Karpas-422 (cell line): ENCODE measurements around the gene SIAH3. TPM values are rescaled to one million over a fixed set of nuclear protein-coding genes. Genes with fewer than 3 reads are reported as not detected.
"Not testable (repeated sequence)": the region's sequence is repeated elsewhere in the genome, so short reads cannot be mapped to it uniquely, and the experiment has no call there.

Experiments used
- DNase-seq: peaks from one replicate; pipeline ENCODE4 v3.0.0-alpha.2; 2015
- H2AFZ ChIP-seq: fragments of 200-600 bp; sonication (generic); 2 replicates; pipeline ENCODE4 v1.6.1; 2014; ENCODE audit warnings: antibody characterized with exemption, low read length, mixed read lengths
- H3K27ac ChIP-seq: fragments of 200-600 bp; sonication (generic); 2 replicates; pipeline ENCODE4 v1.5.1; 2014; ENCODE audit warnings: mild to moderate bottlenecking, low read length, moderate library complexity
- H3K27me3 ChIP-seq: fragments of 200-600 bp; sonication (generic); 2 replicates; pipeline ENCODE4 v1.6.1; 2014; ENCODE audit warnings: low read length, mixed read lengths
- H3K36me3 ChIP-seq: fragments of 200-600 bp; sonication (generic); 2 replicates; pipeline ENCODE4 v1.6.1; 2014; ENCODE audit warnings: low read length, mixed read lengths; ENCODE audit not compliant: insufficient read depth
- H3K4me1 ChIP-seq: fragments of 200-600 bp; sonication (generic); 2 replicates; pipeline ENCODE4 v1.6.1; 2014; ENCODE audit warnings: mild to moderate bottlenecking, low read length, mixed read lengths
- H3K4me2 ChIP-seq: fragments of 200-600 bp; sonication (generic); 2 replicates; pipeline ENCODE4 v1.6.1; 2014; ENCODE audit warnings: low read length, low read depth, mild to moderate bottlenecking; ENCODE audit not compliant: poor library complexity, severe bottlenecking
- H3K4me3 ChIP-seq: fragments of 200-600 bp; sonication (generic); 2 replicates; pipeline ENCODE4 v1.5.1; 2014; ENCODE audit warnings: mild to moderate bottlenecking, antibody characterized with exemption, low read length, mixed read lengths
- H3K79me2 ChIP-seq: fragments of 200-600 bp; sonication (generic); 2 replicates; pipeline ENCODE4 v1.6.1; 2014; ENCODE audit warnings: mild to moderate bottlenecking, low read length, mixed read lengths
- H3K9ac ChIP-seq: fragments of 200-600 bp; sonication (generic); 2 replicates; pipeline ENCODE4 v1.6.0; 2014; ENCODE audit warnings: low read length
- H3K9me2 ChIP-seq: fragments of 200-600 bp; sonication (generic), shearing (Covaris generic); replicated peaks from 2 replicates; pipeline ENCODE4 v1.6.0; 2014; ENCODE audit warnings: mild to moderate bottlenecking, low read length, moderate library complexity; ENCODE audit not compliant: insufficient read depth
- H3K9me3 ChIP-seq: fragments of 300-700, 200-600 bp; sonication (generic); 2 replicates; pipeline ENCODE4 v1.6.1; 2014; ENCODE audit warnings: low read length, mixed read lengths
- H4K20me1 ChIP-seq: fragments of 200-600 bp; sonication (generic); 2 replicates; pipeline ENCODE4 v1.6.1; 2014; ENCODE audit warnings: mild to moderate bottlenecking, antibody characterized with exemption, low read length, low read depth; ENCODE audit not compliant: insufficient read depth
- total RNA-seq: library from RNA; depleted of rRNA; stranded (reverse); fragments of >200 nt; shearing (Covaris generic); gene quantifications from 2 replicates; pipeline ENCODE4 v1.2.3, GENCODE V29; 2014; ENCODE audit warnings: low replicate concordance

SIAH3 gene
- total RNA-seq, 1 experiment from 2014 or later, result not detected

DNA sequence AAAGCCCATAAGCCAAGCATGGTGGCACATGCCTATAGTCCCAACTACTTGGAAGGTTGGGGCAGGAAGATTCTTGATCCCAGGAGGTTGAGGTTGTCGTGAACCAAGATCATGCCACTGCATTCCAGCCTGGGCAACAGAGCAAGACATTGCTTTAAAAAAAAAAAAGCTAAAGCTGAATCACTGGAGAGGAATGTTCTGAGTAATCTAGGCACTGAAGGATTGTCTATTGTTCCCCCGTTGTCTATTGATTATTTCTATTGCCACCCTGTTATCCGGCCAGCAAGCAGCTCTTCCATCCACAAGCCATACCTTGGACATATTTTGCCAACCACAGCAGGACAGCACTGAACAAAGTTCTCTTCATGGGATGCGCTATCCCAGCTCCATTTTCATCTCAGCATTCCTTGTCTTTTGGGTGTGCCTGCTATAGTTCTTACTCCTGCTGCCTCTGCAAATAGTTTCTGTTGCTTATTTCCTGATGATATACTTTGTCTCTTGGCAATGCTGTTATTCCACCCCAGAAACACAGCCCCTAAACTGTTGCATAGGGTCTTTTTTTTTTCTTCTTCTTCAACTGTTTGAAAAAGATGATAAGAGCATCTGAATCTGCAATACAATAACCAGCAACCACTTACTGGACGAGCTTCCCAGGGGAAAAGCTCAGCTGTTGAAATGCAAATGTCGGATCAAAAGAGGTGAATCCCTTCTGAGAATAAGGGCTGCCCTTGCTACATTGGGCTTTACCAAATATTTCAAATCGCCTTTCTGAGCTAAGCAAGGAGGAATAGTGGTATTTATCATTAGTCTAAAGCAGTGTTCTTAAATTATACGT is 22.2 kb upstream of the SIAH3 start:
- Histone ChIP-seq H3K4me3 (no peak overlapping the region), H3K9me3 (no peaks in the 10 kb centered on the region), H2AFZ (no peak overlapping the region), H3K27ac (no peak overlapping the region), H3K36me3 (no peaks in the 10 kb centered on the region), H3K4me2 (no peak overlapping the region), H3K9ac (no peak overlapping the region), H3K4me1 (peaks cover 4% of the 10 kb centered on the region; the same call in 1 of the 2 replicates), H4K20me1 (no peaks in the 10 kb centered on the region), H3K9me2 (no peaks in the 10 kb centered on the region), H3K79me2 (no peaks in the 10 kb centered on the region), H3K27me3 (no peaks in the 10 kb centered on the region)
- no peak for DNase-seq

- Histone ChIP-seq H2AFZ (no peak overlapping the region), H3K79me2 (no peaks in the 10 kb centered on the region), H3K36me3 (no peaks in the 10 kb centered on the region), H3K9ac (no peak overlapping the region), H3K4me2 (no peak overlapping the region), H3K9me3 (no peaks in the 10 kb centered on the region), H3K9me2 (no peaks in the 10 kb centered on the region), H3K4me3 (no peak overlapping the region), H3K27me3 (no peaks in the 10 kb centered on the region), H4K20me1 (no peaks in the 10 kb centered on the region), H3K4me1 (peaks cover 4% of the 10 kb centered on the region; the same call in 1 of the 2 replicates), H3K27ac (no peak overlapping the region)
- no peak for DNase-seq
Measured at GRCh38 chr13:45872566-45872965, 21.0 kb upstream of the SIAH3 start.

DNA sequence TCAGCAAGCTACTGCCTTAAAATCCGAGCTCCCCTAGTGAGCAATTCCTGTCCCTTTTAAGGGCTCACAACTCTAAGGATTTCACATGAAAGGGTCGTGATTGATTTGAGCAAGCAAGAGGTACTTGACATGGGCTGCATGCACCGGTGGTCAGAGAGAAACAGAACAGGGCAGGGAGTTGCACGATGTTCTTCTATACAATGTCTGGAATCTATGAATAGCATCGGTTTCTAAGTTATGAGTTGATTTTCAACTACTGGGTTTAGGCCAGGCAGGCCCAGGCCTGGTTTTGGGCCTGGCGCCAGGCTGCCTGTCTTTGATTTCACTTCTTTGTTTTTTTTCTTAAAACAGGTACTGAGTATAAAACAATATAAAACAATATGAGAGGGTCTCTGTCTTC is 19.6 kb upstream of the SIAH3 start:
- not testable (repeated sequence) for H3K9me3 ChIP-seq, H3K9me2 ChIP-seq, H3K4me1 ChIP-seq, H3K36me3 ChIP-seq, H3K4me3 ChIP-seq, H3K27ac ChIP-seq, H2AFZ ChIP-seq, H3K9ac ChIP-seq, DNase-seq, H4K20me1 ChIP-seq, H3K27me3 ChIP-seq, H3K4me2 ChIP-seq, H3K79me2 ChIP-seq

GRCh38 chr13:45870232-45870631 is 18.7 kb upstream of the SIAH3 start:
- H3K79me2 ChIP-seq, result no peaks in the 10 kb centered on the region
- peaks cover 4% of the 10 kb centered on the region; the same call in 1 of the 2 replicates for H3K4me1 ChIP-seq
- H3K27me3 ChIP-seq, result no peaks in the 10 kb centered on the region
- no peaks in the 10 kb centered on the region for H3K9me2 ChIP-seq
- no peak overlapping the region for H3K4me2 ChIP-seq
- no peaks in the 10 kb centered on the region for H4K20me1 ChIP-seq
- no peak overlapping the region for H3K9ac ChIP-seq
- DNase-seq, result no peak
- H2AFZ ChIP-seq, result no peak overlapping the region
- H3K27ac ChIP-seq, result no peak overlapping the region
- H3K36me3 ChIP-seq, result no peaks in the 10 kb centered on the region
- H3K9me3 ChIP-seq, result no peaks in the 10 kb centered on the region
- H3K4me3 ChIP-seq, result no peak overlapping the region

GRCh38 chr13:45865414-45865813 is 13.9 kb upstream of the SIAH3 start:
- H3K9me3 ChIP-seq, result no peaks in the 10 kb centered on the region
- no peaks in the 10 kb centered on the region for H3K79me2 ChIP-seq
- H3K4me3 ChIP-seq, result no peak overlapping the region
- H3K27ac ChIP-seq, result no peak overlapping the region
- no peak overlapping the region for H3K4me2 ChIP-seq
- no peaks in the 10 kb centered on the region for H4K20me1 ChIP-seq
- H3K4me1 ChIP-seq, result no peaks in the 10 kb centered on the region
- H2AFZ ChIP-seq, result no peak overlapping the region
- no peaks in the 10 kb centered on the region for H3K27me3 ChIP-seq
- no peaks in the 10 kb centered on the region for H3K9me2 ChIP-seq
- no peak overlapping the region for H3K9ac ChIP-seq
- no peak for DNase-seq
- no peaks in the 10 kb centered on the region for H3K36me3 ChIP-seq

DNA sequence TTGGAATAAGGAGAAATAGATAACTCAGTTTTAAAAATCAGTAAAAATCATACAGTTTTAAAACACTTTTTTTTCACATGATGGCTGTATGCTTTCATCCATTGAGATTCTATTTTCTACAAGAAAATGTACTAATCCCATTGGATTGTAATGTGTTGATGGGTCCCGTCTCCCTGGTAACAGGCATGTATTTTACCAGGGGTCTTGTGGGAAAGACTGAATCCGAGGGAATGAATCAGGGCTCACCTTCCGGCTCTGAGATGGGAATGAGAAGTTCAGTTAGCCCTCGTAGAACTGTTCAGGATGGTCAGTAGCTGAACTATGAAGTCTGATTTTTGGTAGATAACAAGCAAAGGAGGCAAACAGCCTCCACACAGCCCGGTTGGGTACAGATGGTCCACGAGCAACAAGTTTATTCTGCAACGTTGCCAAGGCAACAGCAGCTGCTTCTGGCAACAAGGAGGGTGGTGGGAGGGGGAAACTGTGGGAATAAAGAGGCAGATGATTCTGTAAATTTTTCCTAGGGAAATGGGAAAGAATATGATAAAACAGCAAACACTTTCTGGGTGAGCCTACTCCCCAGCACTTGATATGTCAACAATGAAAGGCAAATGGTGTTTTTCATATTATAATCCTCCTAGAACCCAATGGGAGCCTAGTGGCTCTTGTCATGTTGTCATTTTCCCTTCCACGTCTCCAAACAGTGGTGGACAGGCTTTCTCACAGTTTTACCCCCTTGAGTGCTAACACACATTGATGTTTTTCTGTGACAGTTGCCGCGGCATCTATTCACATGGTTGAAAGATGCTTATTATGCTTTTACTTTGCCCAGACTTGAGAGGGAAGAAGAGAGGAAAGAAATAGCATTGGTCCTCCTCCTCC is 12.4 kb upstream of the SIAH3 start:
- Histone ChIP-seq H3K4me3 (no peak overlapping the region), H2AFZ (no peak overlapping the region), H3K36me3 (no peaks in the 10 kb centered on the region), H4K20me1 (no peaks in the 10 kb centered on the region), H3K9me3 (no peaks in the 10 kb centered on the region), H3K9me2 (no peaks in the 10 kb centered on the region), H3K27me3 (no peaks in the 10 kb centered on the region), H3K9ac (no peak overlapping the region), H3K27ac (no peak overlapping the region), H3K4me1 (no peaks in the 10 kb centered on the region), H3K4me2 (no peak overlapping the region), H3K79me2 (no peaks in the 10 kb centered on the region)
- no peak for DNase-seq

DNA sequence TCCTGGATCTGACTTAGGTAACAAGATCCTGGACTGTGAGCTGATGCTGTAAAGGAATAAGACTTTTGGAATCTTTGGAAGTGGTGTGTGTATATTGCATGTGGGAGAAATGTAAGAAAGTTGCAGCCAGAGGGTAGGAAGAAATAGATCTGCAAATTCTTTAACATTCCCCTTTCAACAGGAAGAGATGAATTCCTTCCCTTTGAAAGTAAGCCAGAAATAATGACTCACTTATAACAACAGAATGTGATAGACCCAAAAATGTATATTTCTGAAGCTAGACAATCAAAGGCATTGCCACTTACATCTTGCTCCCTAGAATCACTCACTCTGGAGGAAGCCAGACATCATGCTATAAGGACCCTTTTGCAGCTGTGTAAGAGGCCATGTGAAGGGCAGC is 9.8 kb upstream of the SIAH3 start:
- no peaks in the 10 kb centered on the region for H3K9me2 ChIP-seq
- no peaks in the 10 kb centered on the region for H4K20me1 ChIP-seq
- H3K27me3 ChIP-seq, result no peaks in the 10 kb centered on the region
- H2AFZ ChIP-seq, result no peak overlapping the region
- DNase-seq, result no peak
- H3K79me2 ChIP-seq, result no peaks in the 10 kb centered on the region
- H3K4me3 ChIP-seq, result no peak overlapping the region
- H3K36me3 ChIP-seq, result no peaks in the 10 kb centered on the region
- no peaks in the 10 kb centered on the region for H3K9me3 ChIP-seq
- H3K27ac ChIP-seq, result no peak overlapping the region
- no peak overlapping the region for H3K9ac ChIP-seq
- H3K4me1 ChIP-seq, result no peaks in the 10 kb centered on the region
- H3K4me2 ChIP-seq, result no peak overlapping the region

- Histone ChIP-seq H3K9ac (no peak overlapping the region), H3K9me3 (no peaks in the 10 kb centered on the region), H3K79me2 (no peaks in the 10 kb centered on the region), H3K4me1 (no peaks in the 10 kb centered on the region), H3K36me3 (no peaks in the 10 kb centered on the region), H4K20me1 (no peaks in the 10 kb centered on the region), H3K27ac (no peak overlapping the region), H3K4me2 (no peak overlapping the region), H3K4me3 (no peak overlapping the region), H3K27me3 (no peaks in the 10 kb centered on the region), H2AFZ (no peak overlapping the region), H3K9me2 (no peaks in the 10 kb centered on the region)
- no peak for DNase-seq
Measured at GRCh38 chr13:45860240-45860639, 8.7 kb upstream of the SIAH3 start.
